Endothelial cell of umbilical vein (primary cell): ENCODE measurements around the gene PKN3. TPM values are rescaled to one million over a fixed set of nuclear protein-coding genes. Genes with fewer than 3 reads are reported as not detected.

ENCODE experiments used
- BruUV-seq: library from RNA; stranded (reverse); fragments of 400-500 nt; replicated peaks from 2 replicates; lab custom pipeline; 2021; lab: Mats Ljungman, UMichigan
- CTCF ChIA-PET: fragments of 300-600, 350-600 bp; sonication (Branson Sonifier 250); formaldehyde crosslinking; loops from one replicate; lab custom pipeline; 2021; ENCODE audit warnings: antibody characterized with exemption, inconsistent platforms; lab: Charles Lee
- POLR2A ChIA-PET: fragments of 300-600, 350-600 bp; sonication (Branson Sonifier 250); formaldehyde crosslinking; loops from one replicate; lab custom pipeline; 2021; ENCODE audit warnings: antibody characterized with exemption, inconsistent platforms; lab: Charles Lee
- DNase-seq: peaks from one replicate; pipeline ENCODE4 v3.0.0-alpha.2; 2011; ENCODE audit warnings: low read depth, low spot score
- FAIRE-seq: peaks from 2 replicates; lab custom pipeline; 2011; peaks lifted over from hg19 to GRCh38; lab: Jason Lieb, UNC
- H2AFZ ChIP-seq: 2 replicates; pipeline ENCODE4 v1.6.0; 2012; ENCODE audit warnings: low read depth, low read length, control low read depth, inconsistent platforms
- H3K27ac ChIP-seq: 2 replicates; pipeline ENCODE4 v1.5.1; 2011; ENCODE audit warnings: low read depth, mild to moderate bottlenecking, control low read depth, low read length, moderate library complexity; ENCODE audit not compliant: insufficient read depth
- H3K27me3 ChIP-seq, 2 experiments: 2 replicates each; pipeline versions ENCODE4 v1.6.0 to v1.6.1; 2011; ENCODE audit warnings: low read length in 2 of 2, mixed read lengths in 1 of 2; ENCODE audit not compliant: control insufficient read depth in 2 of 2, insufficient read depth in 2 of 2
- H3K36me3 ChIP-seq, 2 experiments: 2 replicates in 1 of 2; 3 replicates in 1 of 2; pipeline ENCODE4 v1.5.1; 2011; ENCODE audit warnings: low read length in 2 of 2, mild to moderate bottlenecking in 1 of 2, moderate library complexity in 1 of 2; ENCODE audit not compliant: control insufficient read depth in 2 of 2, insufficient read depth in 2 of 2; ENCODE audit errors: extremely low read depth in 1 of 2
- H3K4me1 ChIP-seq: 3 replicates; pipeline ENCODE4 v1.5.1; 2011; ENCODE audit warnings: mild to moderate bottlenecking, low read length; ENCODE audit not compliant: control insufficient read depth, insufficient read depth; ENCODE audit errors: extremely low read depth
- H3K4me2 ChIP-seq: 2 replicates; pipeline ENCODE4 v1.6.1; 2011; ENCODE audit warnings: low read length, control low read depth, mixed read lengths; ENCODE audit not compliant: insufficient read depth
- H3K4me3 ChIP-seq, 3 experiments: fragments of 200-600 bp in 1 of 3; sonication (generic), shearing (Covaris generic) in 1 of 3; replicated peaks in 1 of 3; 2 replicates each; pipeline ENCODE4 v1.5.1; 2011 to 2016; ENCODE audit warnings: control low read depth in 3 of 3, low read length in 3 of 3, mild to moderate bottlenecking in 2 of 3, inconsistent platforms in 1 of 3, low read depth in 1 of 3, moderate library complexity in 1 of 3; ENCODE audit not compliant: insufficient read depth in 1 of 3
- H3K79me2 ChIP-seq: 2 replicates; pipeline ENCODE4 v1.6.0; 2012; ENCODE audit warnings: low read length, inconsistent platforms; ENCODE audit not compliant: control insufficient read depth, insufficient read depth
- H3K9ac ChIP-seq: replicated peaks from 2 replicates; pipeline ENCODE3; 2011; ENCODE audit warnings: low read length, control low read depth; ENCODE audit not compliant: insufficient read depth; ENCODE audit errors: extremely low read depth
- H3K9me1 ChIP-seq: replicated peaks from 3 replicates; pipeline ENCODE4 v1.6.0; 2011; ENCODE audit warnings: mild to moderate bottlenecking, low read length; ENCODE audit not compliant: control insufficient read depth, insufficient read depth; ENCODE audit errors: extremely low read depth
- H3K9me3 ChIP-seq: replicated peaks from 2 replicates; pipeline ENCODE4 v1.5.1; 2012; ENCODE audit warnings: low read length, inconsistent platforms; ENCODE audit not compliant: control insufficient read depth, insufficient read depth
- H4K20me1 ChIP-seq: replicated peaks from 2 replicates; pipeline ENCODE3; 2011; ENCODE audit warnings: mild to moderate bottlenecking, low read length; ENCODE audit not compliant: control insufficient read depth, insufficient read depth; ENCODE audit errors: extremely low read depth
- CTCF ChIP-seq, 2 donors: IDR thresholded peaks; 1 replicate in 1 of 2; 2 replicates in 1 of 2; pipeline ENCODE4 v1.5.1; 2011; ENCODE audit warnings: low read length in 2 of 2, mild to moderate bottlenecking in 2 of 2, moderate library complexity in 2 of 2, control low read depth in 1 of 2, inconsistent platforms in 1 of 2, low read depth in 1 of 2; ENCODE audit not compliant: insufficient read depth in 1 of 2; ENCODE audit errors: extremely low read depth in 1 of 2
- EZH2 ChIP-seq: IDR thresholded peaks from 2 replicates; pipeline ENCODE4 v1.6.1; 2012; ENCODE audit warnings: borderline replicate concordance, low read depth, mild to moderate bottlenecking, moderate library complexity, low read length, inconsistent platforms; ENCODE audit not compliant: severe bottlenecking
- FOS ChIP-seq: IDR thresholded peaks from 2 replicates; pipeline ENCODE4 v1.6.1; 2011; ENCODE audit warnings: mild to moderate bottlenecking, low read length, moderate library complexity, borderline replicate concordance; ENCODE audit not compliant: insufficient read depth
- GATA2 ChIP-seq: IDR thresholded peaks from 2 replicates; pipeline ENCODE4 v1.7.0; 2011; ENCODE audit warnings: low read depth, mild to moderate bottlenecking, moderate library complexity, mixed read lengths, low read length; ENCODE audit not compliant: insufficient read length, insufficient read depth
- JUN ChIP-seq: IDR thresholded peaks from 2 replicates; pipeline ENCODE4 v1.6.1; 2011; ENCODE audit warnings: borderline replicate concordance, low read depth; ENCODE audit not compliant: insufficient read length, insufficient read depth
- MAX ChIP-seq: IDR thresholded peaks from 2 replicates; pipeline ENCODE4 v1.6.1; 2011; ENCODE audit not compliant: insufficient read depth, insufficient read length
- MYC ChIP-seq: IDR thresholded peaks from one replicate; pipeline ENCODE4 v1.6.1; 2011; ENCODE audit warnings: mild to moderate bottlenecking, low read depth, low read length
- POLR2A ChIP-seq: IDR thresholded peaks from 2 replicates; pipeline ENCODE4 v1.6.1; 2012; ENCODE audit warnings: low read depth, mild to moderate bottlenecking, control low read depth, low read length
- POLR2AphosphoS5 ChIP-seq: IDR thresholded peaks from 2 replicates; pipeline ENCODE4 v1.6.1; 2012; ENCODE audit warnings: low read depth, mild to moderate bottlenecking, control low read depth, low read length, moderate library complexity; ENCODE audit not compliant: insufficient read depth
- dilution Hi-C: fragments of 300-500 bp; cut with MboI; formaldehyde crosslinking; loops from one replicate; pipeline ENCODE4 v1.15.0; 2019; ENCODE audit warnings: low sequenced_read_pairs; ENCODE audit not compliant: extremely low pct_ligation_motif_present
- intact Hi-C: fragments of 100-400 bp; cut with micrococcal nuclease; formaldehyde crosslinking; loops from one replicate; pipeline ENCODE4 v1.10.0; 2022
- polyA plus RNA-seq, 4 experiments: library from polyadenylated mRNA; depleted of rRNA in 3 of 4; stranded (reverse) in 3 of 4; unstranded in 1 of 4; fragments of >200 nt; gene quantifications; 2 replicates each; pipeline versions ENCODE4 v1.2.1 to v1.2.3, GENCODE V29; 2011 to 2012; ENCODE audit warnings: missing spikeins in 1 of 4
- total RNA-seq: library from RNA; stranded (reverse); gene quantifications from 2 replicates; pipeline ENCODE4 v1.2.3, GENCODE V29; 2021

Gene PKN3
- total and polyA plus RNA-seq, 2 donors (not counting 3 experiments of a cell fraction or from before 2014, with no cell fraction given): 29.5 to 40.4 TPM

- H3K4me1 ChIP-seq: peaks cover 14% of the 10 kb centered on the region
- ChIA-PET CTCF (interaction anchor here (1.0 to 2.1 kb wide), 2 partner anchors 9 to 20 kb away, joined by 3 to 7 read pairs; partner anchors contain the start of gene ZDHHC12), POLR2A (no interaction called here)
- no peak for TF ChIP-seq FOS
- TF ChIP-seq POLR2AphosphoS5: no peak
- no peak for TF ChIP-seq JUN
- no peak for TF ChIP-seq POLR2A
- TF ChIP-seq MYC: no peak
- TF ChIP-seq GATA2: no peak
- TF ChIP-seq CTCF (IDR thresholded peaks at IDR 0.05; ENCODE audit: extremely low read depth in 1 of 2, insufficient read depth in 1 of 2, low read depth in 1 of 2, low read length in 2 of 2): no peak
- no peak for TF ChIP-seq EZH2
- no peak for TF ChIP-seq MAX
- no peak overlapping the region for H3K9ac ChIP-seq
- H3K9me3 ChIP-seq: no peaks in the 10 kb centered on the region
- no peak overlapping the region for H3K27ac ChIP-seq
- H2AFZ ChIP-seq: no peak overlapping the region
- FAIRE-seq (no peak), DNase-seq (no peak)
- BruUV-seq: no TSS peak
- H3K36me3 ChIP-seq: peaks cover 2 to 4% of the 10 kb centered on the region in 2 experiments
- peak overlapping the region; percentile 68 for H3K4me2 ChIP-seq
- H3K9me1 ChIP-seq: no peaks in the 10 kb centered on the region
- H3K27me3 ChIP-seq: no peaks in the 10 kb centered on the region
- H3K79me2 ChIP-seq: peaks cover 10% of the 10 kb centered on the region
- H4K20me1 ChIP-seq: no peaks in the 10 kb centered on the region
- dilution Hi-C loops: no loop called here
- H3K4me3 ChIP-seq: no peak overlapping the region
- intact Hi-C loops: no loop called here
Observed at GRCh38 chr9:128704356-128704670, 2.0 kb downstream of the PKN3 start.
